ENCODE measurements around the gene DGAT2.

DNA sequence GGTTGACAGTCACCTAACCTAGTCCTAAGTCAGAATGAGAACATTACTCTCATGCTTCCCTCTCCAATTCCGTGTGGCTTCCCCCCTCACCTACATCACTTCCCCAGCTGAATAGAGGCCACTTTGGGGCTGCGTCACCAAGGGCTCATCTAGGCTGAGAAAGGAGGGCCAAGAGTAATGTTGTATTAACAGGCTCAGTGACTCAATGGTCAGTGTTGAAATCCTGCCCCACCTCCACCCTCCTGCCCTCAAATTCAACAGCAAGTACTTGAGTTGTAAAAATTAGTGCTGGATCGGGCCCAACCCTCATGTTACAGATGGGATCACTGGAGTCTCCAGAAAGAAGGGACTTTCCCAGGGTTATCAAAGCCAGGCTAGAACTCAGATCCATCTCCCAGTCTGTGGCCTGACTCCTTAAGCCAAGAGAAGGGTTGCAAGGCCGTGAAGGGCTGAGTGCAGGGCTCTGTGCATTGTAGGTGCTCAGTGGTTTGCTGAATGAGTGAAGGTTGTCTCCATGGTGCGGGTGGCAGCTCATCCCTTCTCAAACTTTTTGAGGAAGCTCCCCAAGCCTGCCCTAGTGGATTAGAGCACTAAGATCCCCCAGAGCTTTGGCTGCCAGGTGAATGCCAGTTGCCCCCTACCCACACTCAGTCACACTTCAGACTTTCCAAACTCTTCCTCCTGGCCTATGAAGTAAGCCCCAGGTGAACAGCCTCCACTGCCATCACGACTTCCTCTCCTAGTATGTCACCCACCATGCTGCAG, 3.2 kb downstream of the DGAT2 start:
- TF ChIP-seq RAD21 (conservative IDR thresholded peaks at IDR 0.05) (no peak), POLR2AphosphoS5 (IDR thresholded peaks at IDR 0.05) (no peak), SMC3 (conservative IDR thresholded peaks at IDR 0.05; ENCODE audit: poor library complexity) (no peak), TAF1 (IDR thresholded peaks at IDR 0.05; ENCODE audit: low read depth) (no peak), MXI1 (conservative IDR thresholded peaks at IDR 0.05; ENCODE audit: poor library complexity, severe bottlenecking) (no peak)
- TF ChIP-seq, protein P1, sequence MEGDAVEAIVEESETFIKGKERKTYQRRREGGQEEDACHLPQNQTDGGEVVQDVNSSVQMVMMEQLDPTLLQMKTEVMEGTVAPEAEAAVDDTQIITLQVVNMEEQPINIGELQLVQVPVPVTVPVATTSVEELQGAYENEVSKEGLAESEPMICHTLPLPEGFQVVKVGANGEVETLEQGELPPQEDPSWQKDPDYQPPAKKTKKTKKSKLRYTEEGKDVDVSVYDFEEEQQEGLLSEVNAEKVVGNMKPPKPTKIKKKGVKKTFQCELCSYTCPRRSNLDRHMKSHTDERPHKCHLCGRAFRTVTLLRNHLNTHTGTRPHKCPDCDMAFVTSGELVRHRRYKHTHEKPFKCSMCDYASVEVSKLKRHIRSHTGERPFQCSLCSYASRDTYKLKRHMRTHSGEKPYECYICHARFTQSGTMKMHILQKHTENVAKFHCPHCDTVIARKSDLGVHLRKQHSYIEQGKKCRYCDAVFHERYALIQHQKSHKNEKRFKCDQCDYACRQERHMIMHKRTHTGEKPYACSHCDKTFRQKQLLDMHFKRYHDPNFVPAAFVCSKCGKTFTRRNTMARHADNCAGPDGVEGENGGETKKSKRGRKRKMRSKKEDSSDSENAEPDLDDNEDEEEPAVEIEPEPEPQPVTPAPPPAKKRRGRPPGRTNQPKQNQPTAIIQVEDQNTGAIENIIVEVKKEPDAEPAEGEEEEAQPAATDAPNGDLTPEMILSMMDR (IDR thresholded peaks at IDR 0.05; ENCODE audit: poor library complexity, severe bottlenecking): no peak

Measured in neural cell (in vitro differentiated cells).